GM21526 (cell line): ENCODE results near the gene XYLB.
"Not testable (repeated sequence)": the region's sequence is repeated elsewhere in the genome, so short reads cannot be mapped to it uniquely, and the experiment has no call there.

Experiments
- ATAC-seq: cut with Tn5 transposase; IDR thresholded peaks from one replicate; pipeline ENCODE4 v1.9.1; 2021; ENCODE audit warnings: moderate library complexity; ENCODE audit not compliant: unreplicated experiment, low FRiP score

The XYLB gene

DNA sequence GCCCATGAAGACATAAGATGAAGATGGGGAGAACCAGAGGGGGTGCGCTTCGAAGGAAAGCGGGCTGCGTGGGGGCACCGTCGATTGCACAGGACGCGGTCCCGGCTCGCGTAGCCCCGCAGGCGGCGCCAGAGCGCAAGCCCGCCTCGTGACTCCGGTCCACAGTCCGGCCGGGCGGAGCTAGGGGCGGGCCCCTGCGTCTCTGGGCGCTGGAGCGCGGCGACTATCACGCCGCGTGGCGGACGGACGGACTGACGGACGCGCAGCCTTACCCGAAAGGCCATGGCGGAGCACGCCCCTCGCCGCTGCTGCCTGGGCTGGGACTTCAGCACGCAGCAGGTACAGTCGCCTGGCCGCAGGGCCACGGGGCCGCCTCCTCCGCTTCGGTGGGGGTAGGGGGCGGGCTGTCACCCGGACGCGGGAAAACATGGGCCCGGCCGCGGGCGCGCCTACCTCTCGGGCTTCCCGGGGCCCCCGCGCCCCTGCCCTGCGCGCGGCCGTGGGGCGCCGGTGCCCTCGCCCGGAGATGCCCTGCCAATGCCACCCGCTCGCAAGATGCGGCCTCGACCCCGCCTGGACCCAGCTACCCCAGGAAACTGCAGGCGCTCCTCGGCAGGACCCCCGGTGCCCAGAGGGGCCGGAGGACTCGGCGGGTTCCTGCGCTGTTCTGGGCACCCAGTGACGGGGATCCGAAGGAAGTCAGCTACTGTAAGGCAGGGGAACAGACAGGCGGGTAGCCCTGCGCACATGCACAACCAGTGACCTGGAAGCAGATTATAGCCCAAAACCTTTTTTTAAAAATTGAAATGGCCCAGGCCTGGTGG, at the start of gene XYLB:
XYLB (plus strand) TSS at position 199 of the 824 bp plus-strand sequence; CDS start at position 283, 84 bp downstream.
- peak; percentile 97 for ATAC-seq

DNA sequence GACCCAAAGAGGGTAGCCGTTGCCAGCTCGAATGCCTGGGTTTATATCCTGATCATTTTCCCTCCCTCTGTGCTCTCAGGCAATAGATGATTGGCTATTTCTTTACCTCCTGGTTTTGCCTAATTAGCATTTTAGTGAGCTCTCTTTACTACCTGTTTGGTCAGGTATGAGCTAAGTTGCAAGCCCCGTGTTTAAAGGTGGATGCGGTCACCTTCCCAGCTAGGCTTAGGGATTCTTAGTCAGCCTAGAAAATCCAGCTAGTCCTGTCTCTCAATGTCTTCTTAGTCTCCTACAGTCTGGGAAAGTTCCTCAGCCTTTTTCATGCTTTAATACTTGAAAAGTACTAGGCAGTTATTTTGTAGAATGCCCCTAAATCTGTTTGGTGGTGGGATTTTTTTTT, 49.5 kb upstream of the XYLB start:
- not testable (repeated sequence) for ATAC-seq

DNA sequence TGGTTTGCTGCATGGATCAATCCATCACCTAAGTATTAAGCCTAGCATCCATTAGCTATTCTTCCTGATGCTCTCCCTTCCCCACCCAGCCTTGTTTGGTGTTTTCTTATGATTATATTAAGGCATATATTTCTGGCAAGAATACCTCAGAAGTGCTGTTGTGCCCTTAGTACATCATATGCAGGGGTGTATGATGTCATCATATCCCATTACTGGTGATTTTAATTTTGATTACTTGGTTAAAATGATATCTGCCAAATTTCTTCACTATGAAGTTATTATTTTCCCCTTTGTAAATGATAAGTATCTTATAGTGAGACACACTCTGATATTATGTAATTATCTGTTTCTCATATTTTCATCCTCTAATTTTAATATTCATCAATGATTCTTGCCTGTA, 49.0 kb upstream of the XYLB start:
- no peak for ATAC-seq

DNA sequence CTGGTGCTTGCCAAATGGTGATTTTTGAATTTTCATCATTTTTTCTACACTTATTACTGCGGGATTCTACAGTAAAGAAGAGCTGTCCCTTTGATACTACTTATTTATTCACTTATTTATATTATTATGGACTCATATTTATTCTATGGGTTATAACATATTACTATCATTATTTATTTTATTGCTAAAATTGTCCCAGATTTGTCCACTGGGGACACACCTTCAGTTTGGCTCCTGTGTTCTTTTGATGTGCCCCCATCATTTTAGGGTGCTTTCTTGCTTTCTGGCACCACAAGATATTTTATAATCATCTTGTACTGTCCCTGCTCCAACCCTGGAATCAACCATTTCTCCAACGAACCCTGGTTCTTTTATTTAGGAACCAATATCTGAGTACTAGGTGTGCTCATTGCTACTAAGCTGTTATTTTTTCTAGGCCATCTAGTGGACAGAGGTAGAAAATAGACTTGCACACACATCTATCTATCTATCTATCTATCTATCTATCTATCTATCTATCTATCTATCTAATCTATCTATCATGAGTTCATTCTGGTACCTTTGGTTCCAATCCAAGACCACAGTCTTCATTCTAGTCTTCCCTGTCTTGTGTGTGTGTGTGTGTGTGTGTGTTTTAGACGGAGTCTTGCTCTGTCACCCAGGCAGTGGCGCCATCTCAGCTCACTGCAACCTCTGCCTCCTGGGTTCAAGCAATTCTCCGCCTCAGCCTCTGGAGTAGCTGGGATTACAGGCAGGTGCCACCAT, 48.5 kb upstream of the XYLB start:
- no peak for ATAC-seq

DNA sequence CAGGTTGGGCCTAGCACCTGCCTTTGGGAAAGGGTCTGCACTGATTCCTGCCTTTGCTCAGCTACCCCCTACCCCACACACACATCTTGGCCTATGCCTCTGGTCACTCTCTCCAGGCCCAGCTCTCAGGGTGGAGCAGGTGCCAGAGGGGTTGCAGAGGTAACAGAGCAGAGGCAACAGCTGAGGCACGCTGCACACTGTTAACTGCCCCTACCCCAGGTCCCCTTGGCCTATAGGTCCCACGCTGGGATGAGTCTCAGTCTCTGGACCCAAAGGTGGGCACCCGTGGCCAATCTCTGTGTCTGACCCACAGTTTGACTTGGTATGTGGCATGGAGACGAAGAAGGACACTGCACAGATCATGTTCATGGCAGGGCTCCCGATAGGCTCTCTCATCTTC, 39.6 kb upstream of the XYLB start:
- no peak for ATAC-seq

DNA sequence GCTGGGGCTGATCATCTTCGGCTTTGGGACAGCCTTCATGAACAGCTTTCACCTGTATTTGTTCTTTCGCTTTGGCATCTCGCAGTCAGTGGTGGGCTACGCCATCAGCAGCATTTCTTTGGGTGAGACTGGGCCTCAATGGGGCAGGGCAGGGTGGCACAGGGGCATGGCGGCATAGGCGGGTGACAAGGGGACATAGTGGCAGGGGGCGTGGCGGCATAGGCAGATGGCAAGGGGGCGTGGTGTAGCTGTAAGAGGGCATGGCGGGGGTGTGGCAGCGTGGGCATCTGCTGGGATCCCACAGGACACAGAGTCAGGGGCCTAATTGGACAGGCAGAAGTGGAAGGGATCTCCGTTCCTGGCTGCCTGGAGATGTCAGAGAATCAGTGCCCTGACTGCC, 39.0 kb upstream of the XYLB start:
- no peak for ATAC-seq

DNA sequence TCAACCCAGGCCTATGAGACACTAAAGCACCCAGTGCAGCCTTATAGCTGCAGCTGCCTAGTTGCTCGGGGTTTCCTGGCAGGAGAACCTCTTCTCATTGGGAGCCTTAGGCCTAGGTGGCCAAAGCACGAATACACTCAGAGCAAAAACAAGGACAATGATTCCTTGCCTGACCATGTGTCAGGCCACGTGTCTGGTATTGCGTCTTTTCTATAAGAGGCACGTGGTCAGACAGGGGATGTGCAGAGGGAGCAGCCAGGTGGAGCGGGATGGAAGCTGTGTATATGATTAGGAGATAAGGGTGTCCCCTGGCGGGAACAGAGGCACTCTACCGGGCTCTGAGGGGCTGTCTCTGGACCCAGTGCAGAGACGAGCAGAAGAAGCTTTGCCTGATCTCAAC, 38.1 kb upstream of the XYLB start:
- no peak for ATAC-seq

DNA sequence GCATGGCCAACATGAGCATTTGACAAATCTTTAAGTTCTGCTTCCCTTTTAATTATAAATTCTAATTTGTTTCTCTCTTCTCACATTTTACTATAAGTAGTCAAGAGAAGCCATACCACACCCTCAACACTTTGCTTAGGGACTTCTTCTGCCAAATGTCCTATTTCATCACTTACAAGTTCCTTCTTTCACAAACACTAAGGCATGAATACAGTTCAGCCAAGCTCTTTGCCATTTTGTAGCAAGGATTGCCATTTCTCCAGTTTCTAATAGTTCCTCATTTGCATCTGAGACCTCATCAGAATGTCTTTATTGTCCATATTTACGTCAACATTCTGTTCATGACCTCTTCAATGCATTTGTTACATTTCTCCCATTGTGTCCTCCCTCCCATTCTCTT, 35.1 kb upstream of the XYLB start:
- no peak for ATAC-seq

DNA sequence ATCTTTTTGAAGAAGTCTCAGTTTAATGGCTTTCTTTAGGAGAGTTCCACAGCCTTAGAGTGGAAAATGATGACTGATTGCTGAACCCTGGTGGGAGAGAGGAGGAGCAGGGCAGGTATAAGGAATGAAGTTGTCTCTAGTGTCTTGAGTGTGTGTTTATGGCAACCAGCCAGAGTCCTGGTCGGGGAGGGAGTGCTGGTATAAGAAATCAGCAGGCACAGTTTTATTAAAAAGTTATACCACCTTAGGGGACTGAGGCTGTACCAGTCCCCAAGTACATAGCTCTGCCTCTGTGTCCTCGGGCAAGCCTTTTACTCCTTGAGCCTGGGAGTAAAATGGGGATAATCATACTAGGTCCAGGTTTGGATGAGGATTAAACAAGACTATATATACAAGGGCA, 34.6 kb upstream of the XYLB start:
- ATAC-seq = no peak

DNA sequence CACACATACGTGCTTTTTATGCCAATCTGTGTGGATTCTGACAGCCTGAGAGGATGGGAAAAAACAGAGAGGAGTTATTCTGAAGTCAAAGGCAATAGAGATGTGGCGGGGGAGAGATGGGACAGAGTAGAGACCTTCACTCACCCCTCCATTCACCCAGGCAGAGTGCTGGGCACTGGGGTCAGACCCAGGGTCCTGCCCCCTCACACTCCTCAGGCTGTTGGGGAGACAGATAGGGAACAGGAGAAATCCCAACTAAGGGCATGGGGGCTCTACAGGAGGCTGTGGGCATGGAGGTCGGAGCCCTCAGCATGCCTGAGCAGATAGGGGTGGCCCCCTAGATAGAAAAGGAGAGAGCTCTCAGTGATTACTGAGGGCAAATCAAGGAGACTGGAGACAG, 34.2 kb upstream of the XYLB start:
- ATAC-seq = no peak

DNA sequence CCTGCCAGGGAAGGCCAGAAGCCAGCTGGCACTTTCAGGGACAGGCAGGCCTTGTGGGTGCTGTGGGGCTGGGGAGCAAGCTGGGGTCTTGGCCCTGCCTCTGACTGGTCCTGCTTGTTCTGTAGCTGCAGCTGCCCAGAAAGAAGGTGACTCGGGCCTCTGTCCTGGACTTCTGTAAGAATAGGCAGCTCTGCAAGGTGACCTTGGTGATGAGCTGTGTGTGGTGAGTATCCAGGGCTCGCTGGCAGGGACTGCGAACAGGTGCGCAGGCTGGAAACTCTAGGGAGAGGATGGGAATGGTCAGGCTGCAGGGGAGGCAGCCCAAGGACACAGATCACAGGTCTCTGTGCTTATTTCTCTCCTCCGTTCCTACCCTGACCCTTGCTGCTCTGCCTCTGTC, 33.3 kb upstream of the XYLB start:
- no peak for ATAC-seq

DNA sequence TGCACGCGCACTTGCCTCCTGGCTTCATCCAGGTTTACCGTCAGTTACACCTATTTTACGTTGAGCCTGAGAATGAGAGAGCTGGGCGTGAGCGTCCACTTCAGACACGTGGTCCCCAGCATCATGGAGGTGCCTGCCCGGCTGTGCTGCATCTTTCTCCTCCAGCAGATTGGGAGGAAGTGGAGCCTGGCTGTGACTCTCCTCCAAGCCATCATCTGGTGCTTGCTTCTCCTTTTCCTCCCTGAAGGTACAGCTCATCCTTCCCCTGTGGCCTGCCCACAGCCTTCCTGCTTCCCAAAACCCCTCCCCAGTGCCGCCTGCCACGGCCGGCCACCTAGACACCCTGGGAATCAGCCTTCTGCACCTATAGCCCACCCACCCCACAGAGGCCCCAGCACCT, 32.9 kb upstream of the XYLB start:
- ATAC-seq = no peak

DNA sequence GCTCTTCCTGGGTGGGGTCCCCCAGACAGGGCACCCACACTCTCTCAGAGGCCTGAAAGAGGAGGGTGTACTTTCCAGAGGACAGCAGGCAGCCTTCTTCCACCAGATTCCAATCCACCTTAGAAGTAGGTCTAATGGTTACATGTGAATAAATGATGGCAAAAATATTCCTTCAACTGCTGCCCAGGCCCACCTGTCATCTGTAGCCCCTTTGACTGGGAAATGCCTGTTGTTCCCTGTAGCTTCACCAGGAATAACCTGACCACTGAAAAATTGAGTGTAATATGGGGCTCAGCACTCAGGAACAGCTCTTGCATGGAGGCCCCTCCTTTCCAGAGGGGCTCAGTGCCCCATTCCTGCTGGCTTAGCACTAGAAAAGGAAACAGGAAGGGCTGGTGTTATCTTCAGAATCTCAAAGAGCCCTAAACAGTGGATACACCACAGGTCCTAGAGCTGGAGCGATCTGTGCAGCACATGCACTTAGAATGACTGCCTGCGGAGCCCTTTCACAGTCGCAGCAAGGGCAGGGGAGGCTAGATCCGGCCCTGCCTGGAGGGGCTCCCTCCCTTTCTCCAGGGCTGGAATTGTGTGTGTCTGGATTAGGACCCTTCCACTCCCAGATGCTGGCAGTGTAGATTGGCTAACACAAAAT, 32.3 kb upstream of the XYLB start:
- ATAC-seq = no peak

DNA sequence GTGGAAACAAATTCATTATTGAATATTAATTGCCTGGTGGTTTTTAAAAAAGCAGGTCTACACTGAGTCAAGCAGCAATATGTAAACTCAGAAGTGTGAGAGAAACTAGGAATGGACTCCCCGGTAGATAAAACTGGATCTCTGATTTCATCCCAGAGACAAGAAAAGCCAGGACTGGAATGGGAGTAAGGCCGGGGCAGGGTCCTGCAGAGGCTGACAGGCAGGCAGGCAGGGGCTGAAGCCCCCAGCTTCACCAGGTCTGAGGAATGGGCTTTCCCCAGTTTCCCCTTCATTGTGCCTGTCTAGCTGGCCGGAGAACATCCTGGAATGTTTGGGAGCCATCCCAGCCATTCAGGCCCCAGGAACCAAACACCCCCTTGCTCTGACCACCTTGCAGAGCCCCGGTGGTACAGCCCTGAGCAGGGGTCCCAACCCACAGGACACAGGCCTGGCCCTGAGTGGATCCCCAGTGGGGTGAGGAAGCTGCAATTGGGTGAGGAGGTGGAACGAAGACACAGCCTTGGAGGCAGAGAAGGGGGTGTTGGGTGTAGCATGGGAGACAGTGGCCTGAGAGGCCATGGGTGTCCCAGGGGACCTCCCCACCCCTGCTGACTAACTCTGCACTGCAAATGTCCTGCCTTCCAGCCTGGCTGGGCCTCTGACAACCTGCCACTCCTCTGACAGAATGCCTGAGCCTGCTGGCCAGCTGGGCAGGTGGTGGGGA, 31.7 kb upstream of the XYLB start:
- no peak for ATAC-seq

DNA sequence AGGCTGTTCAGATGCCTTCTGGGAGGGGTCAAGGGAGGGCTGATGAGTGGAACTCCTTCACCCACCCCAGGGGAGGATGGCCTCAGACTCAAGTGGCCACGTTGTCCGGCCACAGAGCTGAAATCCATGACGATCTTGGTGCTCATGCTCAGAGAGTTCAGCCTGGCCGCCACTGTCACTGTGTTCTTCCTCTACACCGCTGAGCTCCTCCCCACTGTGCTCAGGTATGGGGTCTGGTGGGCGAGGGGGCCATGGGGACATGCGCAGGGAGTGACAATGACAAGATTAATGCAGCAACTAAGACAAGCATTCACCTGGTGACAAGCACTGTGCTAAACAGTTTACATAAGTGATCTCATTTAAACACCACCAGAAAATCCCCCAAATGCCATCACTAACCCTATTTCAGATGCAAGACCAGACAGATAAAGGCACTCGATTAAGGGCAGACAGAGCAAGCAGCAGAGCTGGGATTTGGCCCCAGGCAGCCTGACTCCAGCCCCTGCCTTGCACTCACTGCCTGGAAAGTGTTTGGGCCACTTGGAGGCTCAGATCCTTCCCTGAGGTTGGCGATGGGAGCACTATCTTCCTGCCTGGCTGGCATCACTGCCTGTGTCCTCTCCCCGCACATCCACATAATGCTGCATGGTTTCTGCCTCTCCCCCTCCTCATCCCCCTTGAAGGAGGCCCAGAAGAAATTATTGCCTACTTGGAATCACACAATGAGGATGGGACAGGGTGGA, 30.9 kb upstream of the XYLB start:
- no peak for ATAC-seq

DNA sequence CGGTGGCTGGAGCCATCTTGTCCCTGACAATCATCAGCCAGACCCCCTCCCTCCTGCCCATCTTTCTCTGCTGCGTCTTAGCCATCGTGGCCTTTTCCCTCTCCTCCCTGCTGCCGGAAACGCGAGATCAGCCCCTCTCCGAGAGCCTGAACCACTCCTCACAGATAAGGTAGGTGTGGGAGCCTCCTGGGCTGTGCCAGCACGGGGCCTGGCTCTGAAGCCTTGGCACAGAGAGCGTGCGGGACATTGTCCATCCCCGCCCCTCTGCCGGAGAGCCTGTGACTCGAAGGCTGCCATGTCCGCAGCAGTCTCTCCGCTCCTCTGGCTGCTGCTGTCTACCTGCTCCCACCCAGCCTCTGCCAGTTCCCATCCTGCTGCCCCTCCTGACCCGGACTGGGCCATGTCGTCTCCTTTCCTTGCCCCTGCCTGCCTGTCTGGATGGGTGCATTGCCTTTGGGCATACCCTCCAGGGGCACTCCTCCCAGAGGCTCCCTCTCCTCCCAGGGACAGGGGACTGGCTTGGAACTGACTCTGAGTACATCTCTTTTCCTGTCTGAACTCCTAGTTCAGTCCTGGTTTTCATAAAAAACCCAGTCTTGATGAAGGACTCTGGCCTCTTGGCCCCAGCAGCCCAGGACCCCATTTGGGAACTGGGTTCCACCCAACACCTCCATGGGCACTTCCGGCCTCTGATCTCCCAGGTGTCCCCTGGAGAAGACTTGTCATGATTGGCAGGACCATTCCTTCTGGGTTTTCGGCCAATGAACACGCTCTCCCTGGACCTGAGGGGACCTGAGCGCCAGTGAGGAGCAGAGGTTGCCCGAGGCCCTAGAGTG, 30.0 kb upstream of the XYLB start:
- ATAC-seq = no peak

DNA sequence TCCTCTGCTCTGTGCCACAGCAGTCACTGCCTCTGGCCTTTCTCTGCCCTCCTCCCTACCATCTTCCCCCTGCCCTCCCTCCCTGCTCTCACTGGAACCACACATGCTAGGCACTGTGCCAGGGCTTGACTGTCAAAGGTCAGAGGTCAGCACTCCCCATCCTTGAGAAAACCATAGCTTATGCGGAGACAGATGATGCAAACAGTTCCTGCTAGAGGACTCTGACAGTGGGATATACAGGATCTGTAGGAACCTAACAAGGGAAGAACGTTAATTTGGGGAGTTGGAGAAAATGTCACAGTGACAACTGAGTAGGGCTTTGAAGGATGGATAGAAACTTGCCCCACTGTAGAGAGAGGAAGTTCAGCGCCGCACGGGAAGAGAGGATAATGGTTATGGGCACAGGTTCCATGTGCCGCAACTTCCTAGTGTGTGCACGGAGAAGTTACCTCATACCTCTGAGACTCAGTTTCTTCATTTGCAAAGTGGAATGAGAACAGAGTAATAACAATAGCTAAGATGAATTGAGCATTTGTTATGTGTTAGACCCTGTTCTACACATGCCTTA, 29.3 kb upstream of the XYLB start:
- no peak for ATAC-seq

DNA sequence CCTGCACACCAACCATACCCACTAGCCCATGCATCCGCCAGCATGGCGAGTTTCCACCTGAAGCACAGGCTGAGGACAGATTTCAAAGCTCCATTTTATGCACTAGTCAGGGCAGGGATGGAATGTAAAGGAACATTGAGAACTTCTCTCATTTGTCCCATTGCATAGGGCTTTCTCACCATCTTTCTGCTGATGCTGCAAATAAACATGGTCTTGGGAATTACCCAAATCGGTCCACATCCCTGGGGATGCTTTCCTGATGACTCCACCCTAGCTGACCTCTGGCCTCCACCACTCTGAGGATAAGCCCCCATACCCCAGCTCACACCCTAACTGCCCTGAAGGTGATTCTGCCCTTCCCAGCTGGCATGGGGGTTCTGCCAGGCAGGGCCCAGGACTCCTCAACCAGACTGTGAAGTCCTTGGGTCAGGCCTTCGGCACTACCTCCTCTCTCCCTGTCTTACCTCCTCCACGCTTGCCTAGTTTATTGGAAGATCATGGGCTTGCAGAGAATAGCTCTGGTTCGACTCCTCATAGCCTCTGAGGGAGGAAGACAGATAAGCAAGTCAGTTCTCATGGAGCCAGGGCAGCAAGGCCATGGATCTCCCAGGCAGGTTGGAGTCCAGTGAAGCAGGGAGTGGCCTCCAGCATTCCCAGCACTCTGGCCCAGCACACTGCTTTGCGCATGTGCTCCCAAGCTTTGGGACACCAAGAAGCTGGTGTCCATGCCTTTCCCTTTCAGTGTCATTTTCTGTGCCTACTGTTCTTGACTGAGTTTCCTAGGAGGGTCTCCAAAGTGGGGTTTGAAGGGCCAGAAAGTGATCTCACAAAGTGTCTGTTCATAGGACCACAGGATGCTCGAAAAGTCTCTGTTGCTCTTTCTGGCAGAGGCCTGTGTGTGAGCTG, 27.6 kb upstream of the XYLB start:
- no peak for ATAC-seq
